ENCODE results near the gene MAD1L1. TPM values are rescaled to one million over a fixed set of nuclear protein-coding genes. Genes with fewer than 3 reads are reported as not detected.

Gene MAD1L1
- total and polyA plus RNA-seq, 2 donors (not counting 3 experiments of a cell fraction or from before 2014, with no cell fraction given) = 34.1 to 42.3 TPM

- CTCF ChIA-PET = no interaction called here
- Histone ChIP-seq H3K9me1 (replicated peaks; ENCODE audit: control insufficient read depth, extremely low read depth, insufficient read depth, low read length) (no peaks in the 10 kb centered on the region), H3K4me3 (replicated peaks in 1 of 3; ENCODE audit: insufficient read depth in 1 of 3, low read depth in 1 of 3, low read length in 3 of 3) (no peak overlapping the region), H3K27ac (ENCODE audit: insufficient read depth, low read depth, low read length) (no peak overlapping the region), H3K9ac (replicated peaks; ENCODE audit: extremely low read depth, insufficient read depth, low read length) (no peak overlapping the region), H3K4me2 (ENCODE audit: insufficient read depth, low read length) (no peak overlapping the region), H3K4me1 (ENCODE audit: control insufficient read depth, extremely low read depth, insufficient read depth, low read length) (no peaks in the 10 kb centered on the region), H3K79me2 (ENCODE audit: control insufficient read depth, insufficient read depth, low read length) (no peaks in the 10 kb centered on the region), H3K9me3 (replicated peaks; ENCODE audit: control insufficient read depth, insufficient read depth, low read length) (no peaks in the 10 kb centered on the region), H3K36me3 (ENCODE audit: control insufficient read depth in 2 of 2, extremely low read depth in 1 of 2, insufficient read depth in 2 of 2, low read length in 2 of 2) (no peaks in the 10 kb centered on the region), H4K20me1 (replicated peaks; ENCODE audit: control insufficient read depth, extremely low read depth, insufficient read depth, low read length) (no peaks in the 10 kb centered on the region), H3K27me3 (ENCODE audit: control insufficient read depth in 2 of 2, insufficient read depth in 2 of 2, low read length in 2 of 2) (no peaks in the 10 kb centered on the region), H2AFZ (ENCODE audit: low read depth, low read length) (no peak overlapping the region)
- POLR2A ChIA-PET = no interaction called here
- DNase-seq (ENCODE audit: low read depth, low spot score) (no peak), FAIRE-seq (no peak)
- BruUV-seq (replicated peaks) = no TSS peak
- TF ChIP-seq, protein P1, sequence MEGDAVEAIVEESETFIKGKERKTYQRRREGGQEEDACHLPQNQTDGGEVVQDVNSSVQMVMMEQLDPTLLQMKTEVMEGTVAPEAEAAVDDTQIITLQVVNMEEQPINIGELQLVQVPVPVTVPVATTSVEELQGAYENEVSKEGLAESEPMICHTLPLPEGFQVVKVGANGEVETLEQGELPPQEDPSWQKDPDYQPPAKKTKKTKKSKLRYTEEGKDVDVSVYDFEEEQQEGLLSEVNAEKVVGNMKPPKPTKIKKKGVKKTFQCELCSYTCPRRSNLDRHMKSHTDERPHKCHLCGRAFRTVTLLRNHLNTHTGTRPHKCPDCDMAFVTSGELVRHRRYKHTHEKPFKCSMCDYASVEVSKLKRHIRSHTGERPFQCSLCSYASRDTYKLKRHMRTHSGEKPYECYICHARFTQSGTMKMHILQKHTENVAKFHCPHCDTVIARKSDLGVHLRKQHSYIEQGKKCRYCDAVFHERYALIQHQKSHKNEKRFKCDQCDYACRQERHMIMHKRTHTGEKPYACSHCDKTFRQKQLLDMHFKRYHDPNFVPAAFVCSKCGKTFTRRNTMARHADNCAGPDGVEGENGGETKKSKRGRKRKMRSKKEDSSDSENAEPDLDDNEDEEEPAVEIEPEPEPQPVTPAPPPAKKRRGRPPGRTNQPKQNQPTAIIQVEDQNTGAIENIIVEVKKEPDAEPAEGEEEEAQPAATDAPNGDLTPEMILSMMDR (IDR thresholded peaks at IDR 0.05; ENCODE audit: extremely low read depth in 1 of 2, insufficient read depth in 1 of 2, low read depth in 1 of 2, low read length in 2 of 2) = no peak
- TF ChIP-seq POLR2A (IDR thresholded peaks at IDR 0.05; ENCODE audit: low read depth, low read length) = no peak
- dilution Hi-C loops (cut with MboI; ENCODE audit: extremely low pct_ligation_motif_present, low sequenced_read_pairs) = no loop called here
- intact Hi-C loops (cut with micrococcal nuclease) = no loop called here
These were observed 342.2 kb downstream of the MAD1L1 start for GRCh38 chr7:1890289-1891235.

DNA sequence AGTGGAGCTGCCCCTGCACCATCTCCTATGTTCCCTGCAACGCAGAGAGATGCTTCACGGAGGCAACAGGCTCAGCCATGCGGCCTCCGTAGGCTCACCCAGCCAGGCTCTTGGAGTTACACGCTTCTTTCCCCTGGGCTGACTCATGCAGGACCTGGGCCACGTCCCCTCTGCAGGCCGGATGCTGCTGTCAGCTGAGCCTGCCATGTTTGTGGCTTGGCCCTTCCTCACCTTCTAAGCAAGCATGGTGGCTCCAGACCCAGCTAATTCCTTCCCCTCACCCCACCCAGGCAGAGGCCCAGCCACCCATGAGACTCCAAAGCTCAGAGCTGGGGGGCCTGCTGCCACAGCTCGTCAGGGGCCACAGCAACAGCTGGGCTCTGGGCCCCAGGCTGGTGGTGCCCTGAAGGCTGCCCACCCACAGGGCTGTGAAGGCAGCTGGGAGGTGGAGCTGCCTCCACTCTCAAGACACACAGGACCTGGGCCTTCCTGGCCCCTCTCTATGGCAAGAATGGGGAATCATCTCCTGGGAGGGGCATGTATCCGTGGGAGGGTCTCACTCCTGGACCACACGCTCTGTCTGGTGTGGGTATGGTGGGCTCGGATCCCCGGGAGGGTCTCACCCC lies 343.1 kb downstream of the MAD1L1 start:
- H3K9ac ChIP-seq (replicated peaks; ENCODE audit: extremely low read depth, insufficient read depth, low read length) = no peak overlapping the region
- DNase-seq (ENCODE audit: low read depth, low spot score) (no peak), FAIRE-seq (peak; percentile 24)
- TF ChIP-seq, protein P1 (IDR thresholded peaks at IDR 0.05; ENCODE audit: extremely low read depth in 1 of 2, insufficient read depth in 1 of 2, low read depth in 1 of 2, low read length in 2 of 2) = no peak
- TF ChIP-seq, protein P2, sequence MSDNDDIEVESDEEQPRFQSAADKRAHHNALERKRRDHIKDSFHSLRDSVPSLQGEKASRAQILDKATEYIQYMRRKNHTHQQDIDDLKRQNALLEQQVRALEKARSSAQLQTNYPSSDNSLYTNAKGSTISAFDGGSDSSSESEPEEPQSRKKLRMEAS (IDR thresholded peaks at IDR 0.05; ENCODE audit: insufficient read depth, insufficient read length) = no peak
- TF ChIP-seq POLR2AphosphoS5 (IDR thresholded peaks at IDR 0.05; ENCODE audit: insufficient read depth, low read depth, low read length) (no peak), POLR2A (IDR thresholded peaks at IDR 0.05; ENCODE audit: low read depth, low read length) (no peak), EZH2 (IDR thresholded peaks at IDR 0.05; ENCODE audit: borderline replicate concordance, low read depth, low read length, severe bottlenecking) (no peak), MYC (IDR thresholded peaks at IDR 0.05; ENCODE audit: low read depth, low read length) (no peak), GATA2 (IDR thresholded peaks at IDR 0.05; ENCODE audit: insufficient read depth, insufficient read length, low read depth, low read length) (no peak), FOS (IDR thresholded peaks at IDR 0.05; ENCODE audit: borderline replicate concordance, insufficient read depth, low read length) (no peak), JUN (IDR thresholded peaks at IDR 0.05; ENCODE audit: borderline replicate concordance, insufficient read depth, insufficient read length, low read depth) (no peak)
- H3K4me2 ChIP-seq (ENCODE audit: insufficient read depth, low read length) = no peak overlapping the region
- H2AFZ ChIP-seq (ENCODE audit: low read depth, low read length) = no peak overlapping the region
- POLR2A ChIA-PET = no interaction called here
- no peaks in the 10 kb centered on the region for H3K9me3 ChIP-seq (replicated peaks; ENCODE audit: control insufficient read depth, insufficient read depth, low read length)
- no peaks in the 10 kb centered on the region for H3K36me3 ChIP-seq (ENCODE audit: control insufficient read depth in 2 of 2, extremely low read depth in 1 of 2, insufficient read depth in 2 of 2, low read length in 2 of 2)
- dilution Hi-C loops (cut with MboI; ENCODE audit: extremely low pct_ligation_motif_present, low sequenced_read_pairs) = no loop called here
- no peak overlapping the region for H3K27ac ChIP-seq (ENCODE audit: insufficient read depth, low read depth, low read length)
- H4K20me1 ChIP-seq (replicated peaks; ENCODE audit: control insufficient read depth, extremely low read depth, insufficient read depth, low read length) = no peaks in the 10 kb centered on the region
- H3K79me2 ChIP-seq (ENCODE audit: control insufficient read depth, insufficient read depth, low read length) = no peaks in the 10 kb centered on the region
- no peaks in the 10 kb centered on the region for H3K4me1 ChIP-seq (ENCODE audit: control insufficient read depth, extremely low read depth, insufficient read depth, low read length)
- intact Hi-C loops (cut with micrococcal nuclease) = no loop called here
- H3K27me3 ChIP-seq (ENCODE audit: control insufficient read depth in 2 of 2, insufficient read depth in 2 of 2, low read length in 2 of 2) = no peaks in the 10 kb centered on the region
- no TSS peak for BruUV-seq (replicated peaks)
- no peak overlapping the region for H3K4me3 ChIP-seq (replicated peaks in 1 of 3; ENCODE audit: insufficient read depth in 1 of 3, low read depth in 1 of 3, low read length in 3 of 3)
- CTCF ChIA-PET = no interaction called here
- H3K9me1 ChIP-seq (replicated peaks; ENCODE audit: control insufficient read depth, extremely low read depth, insufficient read depth, low read length) = no peaks in the 10 kb centered on the region
